Activated CD4-positive, alpha-beta T cell treated with anti-CD3 and anti-CD28 coated beads, Interleukin-10, Interleukin-2, amounts not matched to agents 100 ng/mL and 50 ng/mL, durations not matched to agents 16 hours and 8 hours (primary cell): ENCODE results near the gene SLC25A6.
"Not testable (repeated sequence)": the region's sequence is repeated elsewhere in the genome, so short reads cannot be mapped to it uniquely, and the experiment has no call there.

Experiments
- DNase-seq: peaks from one replicate; pipeline ENCODE4 v3.0.0-alpha.2; 2020

The SLC25A6 gene

GRCh38 chrX:1412551-1413161 lies 20.7 kb upstream of the SLC25A6 start:
- no peak for DNase-seq

GRCh38 chrX:1411326-1411725 lies 19.4 kb upstream of the SLC25A6 start:
- DNase-seq: no peak

GRCh38 chrX:1407035-1407434 lies 15.1 kb upstream of the SLC25A6 start:
- DNase-seq: no peak

GRCh38 chrX:1405769-1406168 lies 13.9 kb upstream of the SLC25A6 start:
- DNase-seq: not testable (repeated sequence)

- DNase-seq: not testable (repeated sequence)
These were observed 12.0 kb upstream of the SLC25A6 start for GRCh38 chrX:1403867-1404266.

- DNase-seq: no peak
These were observed 11.3 kb upstream of the SLC25A6 start for GRCh38 chrX:1403228-1403627.

GRCh38 chrX:1401611-1402430 lies 9.9 kb upstream of the SLC25A6 start:
- DNase-seq: no peak

GRCh38 chrX:1400742-1401471 lies 9.0 kb upstream of the SLC25A6 start:
- no peak for DNase-seq

GRCh38 chrX:1400049-1400448 lies 8.1 kb upstream of the SLC25A6 start:
- DNase-seq: no peak

GRCh38 chrX:1398431-1399340 lies 6.8 kb upstream of the SLC25A6 start:
- DNase-seq: no peak

GRCh38 chrX:1397441-1398270 lies 5.7 kb upstream of the SLC25A6 start:
- DNase-seq: no peak

- DNase-seq: no peak
These were observed 5.1 kb upstream of the SLC25A6 start for GRCh38 chrX:1397001-1397400.

- DNase-seq: no peak
These were observed 3.8 kb upstream of the SLC25A6 start for GRCh38 chrX:1395646-1396216.

- DNase-seq: no peak
These were observed 3.0 kb upstream of the SLC25A6 start for GRCh38 chrX:1394731-1395501.

- no peak for DNase-seq
These were observed 2.1 kb upstream of the SLC25A6 start for GRCh38 chrX:1393871-1394615.

- peak; percentile 53 for DNase-seq
These were observed 609 bp upstream of the SLC25A6 start for GRCh38 chrX:1392376-1393068.

GRCh38 chrX:1391370-1391706 lies 575 bp downstream of the SLC25A6 start:
- DNase-seq: peak; percentile 96

- DNase-seq: no peak
These were observed 1.1 kb downstream of the SLC25A6 start for GRCh38 chrX:1390621-1391369.

GRCh38 chrX:1389993-1390285 lies 2.0 kb downstream of the SLC25A6 start:
- no peak for DNase-seq
